Left colon (tissue), 2 donors: ENCODE measurements around the gene RMDN3. TPM values are rescaled to one million over a fixed set of nuclear protein-coding genes. Genes with fewer than 3 reads are reported as not detected.

Experiments
- ATAC-seq: fragments of 200-7000 bp; cut with Tn5 transposase; one replicate; pipeline ENCODE4 v1.9.1; 2020; ENCODE audit warnings: mild to moderate bottlenecking, moderate library complexity
- DNase-seq, 2 donors: peaks; one replicate each; pipeline ENCODE4 v3.0.0-alpha.2; 2020
- intact Hi-C, 2 donors: fragments of 100-400 bp; cut with DNase I in 1 of 2; cut with micrococcal nuclease in 1 of 2; formaldehyde crosslinking; loops; one replicate each; pipeline versions ENCODE4 v1.11.2 to v1.14.0; 2022; cut with DNase I, micrococcal nuclease
- total RNA-seq, 2 donors: library from RNA; stranded (reverse); fragmentation: NEBNext Ultra II Directional; extraction: Animal tissue kit (Norgen Biotek cat#: 25700); gene quantifications; one replicate each; pipeline ENCODE4 v1.2.1, GENCODE V29; 2021
- donor health status: DM: no; HTN: no; CAD: no.
- donor health status: DM: yes; HTN: yes; CAD: no.

Gene RMDN3
- total RNA-seq, 2 donors from 2014 or later: 32.4 to 40.2 TPM

DNA sequence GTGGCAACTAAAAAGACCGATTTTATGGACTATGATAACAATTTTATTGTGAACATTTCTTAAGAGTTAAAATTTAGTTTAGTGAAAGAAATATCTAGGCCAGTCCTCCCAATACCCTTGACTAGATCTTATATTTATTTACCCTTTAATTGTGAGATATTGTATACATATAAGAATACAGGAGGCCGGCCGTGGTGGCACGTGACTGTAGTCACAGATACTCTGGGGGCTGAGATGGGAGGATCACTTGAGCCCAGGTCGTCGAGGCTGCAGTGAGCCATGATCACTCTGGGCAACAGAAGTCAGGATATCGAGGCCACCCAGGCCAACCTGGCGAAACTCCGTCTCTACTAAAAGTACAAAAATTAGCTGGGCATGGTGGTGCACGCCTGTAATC lies 756 bp upstream of the RMDN3 start:
- ATAC-seq (no peak), DNase-seq (peak in 1 of 2 donors; percentile 27)
- intact Hi-C loops: no loop called here

DNA sequence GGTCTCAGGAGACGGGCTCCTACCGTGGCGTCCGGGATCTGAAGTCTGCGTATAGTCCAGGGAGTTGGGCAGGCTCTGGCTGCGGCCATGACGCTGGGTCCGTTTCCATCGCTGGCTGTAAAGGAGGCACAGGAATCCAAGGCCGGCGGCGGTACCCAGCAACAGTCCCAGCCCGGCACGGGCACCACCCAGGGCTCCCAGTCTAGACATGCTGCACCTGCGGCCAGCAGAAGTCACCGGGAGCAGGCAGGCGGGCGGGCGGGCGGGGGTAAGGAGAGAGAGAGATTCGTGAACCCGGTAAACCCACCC lies 526 bp downstream of the RMDN3 start:
- ATAC-seq (peak; percentile 61), DNase-seq (peak in 1 of 2 donors; percentile 59)
- intact Hi-C loops: no loop called here

DNA sequence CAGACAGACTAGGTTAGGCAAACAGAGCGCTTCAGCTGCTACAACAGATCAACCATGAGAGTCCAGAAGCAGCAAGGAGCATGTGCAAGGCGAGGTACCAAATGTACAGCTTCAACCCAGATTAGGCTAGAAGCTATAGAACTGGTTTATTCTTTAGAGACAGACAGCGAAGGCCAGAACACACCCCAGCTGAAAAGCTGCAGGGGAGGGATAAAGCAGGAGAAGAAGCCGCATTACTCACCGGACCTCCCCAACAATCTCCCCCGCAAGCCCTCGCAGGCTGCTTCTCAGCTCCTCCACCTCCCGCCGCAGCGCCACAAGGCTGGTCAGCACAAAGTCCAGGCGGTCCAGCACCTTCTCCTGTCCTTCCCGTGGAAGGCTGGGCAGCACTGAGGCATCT lies 3.3 kb downstream of the RMDN3 start:
- ATAC-seq (no peak), DNase-seq (no peak)
- intact Hi-C loops: no loop called here

DNA sequence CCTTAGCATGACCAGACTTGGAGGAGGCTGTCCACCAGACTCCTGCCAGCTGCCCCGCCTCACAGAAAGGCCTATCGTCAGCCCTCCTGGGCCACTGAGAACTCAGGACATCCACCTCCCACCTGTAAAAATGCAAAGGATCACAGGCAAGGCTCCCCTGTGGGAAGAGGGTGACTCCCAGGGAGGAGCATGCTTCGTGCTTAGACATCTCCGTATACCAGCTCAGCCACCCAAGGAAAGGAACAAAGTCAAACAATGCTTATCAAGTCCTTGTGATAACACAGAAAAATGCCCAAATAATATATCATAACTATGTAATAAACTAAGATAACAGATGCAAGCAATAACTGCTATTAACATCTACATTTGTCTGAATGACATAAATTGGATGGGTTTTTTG lies 4.2 kb downstream of the RMDN3 start:
- intact Hi-C loops: no loop called here

DNA sequence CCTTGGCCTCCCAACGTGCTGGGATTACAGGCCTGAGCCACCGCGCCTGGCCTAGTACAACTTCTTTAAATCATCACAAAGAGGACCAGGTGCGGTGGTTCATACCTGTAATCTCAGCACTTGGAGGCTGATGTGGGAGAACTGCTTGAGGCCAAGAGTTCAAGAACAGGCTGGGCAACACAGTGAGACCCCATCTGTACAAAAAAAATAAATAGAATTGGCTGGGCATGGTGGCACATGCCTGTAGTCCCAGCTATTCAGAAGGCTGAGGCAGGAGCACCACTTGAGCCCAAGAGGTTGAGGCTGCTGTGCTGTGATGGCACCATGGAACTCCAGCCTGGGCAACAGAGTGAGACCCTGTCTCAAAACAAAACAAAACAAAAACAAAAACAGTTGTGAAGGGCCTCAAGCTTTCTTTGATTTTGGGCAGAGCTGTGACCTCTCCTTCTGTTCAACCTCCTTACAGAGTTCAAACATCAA lies 5.9 kb downstream of the RMDN3 start:
- intact Hi-C loops: no loop called here
- no peak for ATAC-seq
- DNase-seq: no peak

More for the DNA sequence above, 4.2 kb downstream of the RMDN3 start:
- DNase-seq (no peak), ATAC-seq (no peak)

DNA sequence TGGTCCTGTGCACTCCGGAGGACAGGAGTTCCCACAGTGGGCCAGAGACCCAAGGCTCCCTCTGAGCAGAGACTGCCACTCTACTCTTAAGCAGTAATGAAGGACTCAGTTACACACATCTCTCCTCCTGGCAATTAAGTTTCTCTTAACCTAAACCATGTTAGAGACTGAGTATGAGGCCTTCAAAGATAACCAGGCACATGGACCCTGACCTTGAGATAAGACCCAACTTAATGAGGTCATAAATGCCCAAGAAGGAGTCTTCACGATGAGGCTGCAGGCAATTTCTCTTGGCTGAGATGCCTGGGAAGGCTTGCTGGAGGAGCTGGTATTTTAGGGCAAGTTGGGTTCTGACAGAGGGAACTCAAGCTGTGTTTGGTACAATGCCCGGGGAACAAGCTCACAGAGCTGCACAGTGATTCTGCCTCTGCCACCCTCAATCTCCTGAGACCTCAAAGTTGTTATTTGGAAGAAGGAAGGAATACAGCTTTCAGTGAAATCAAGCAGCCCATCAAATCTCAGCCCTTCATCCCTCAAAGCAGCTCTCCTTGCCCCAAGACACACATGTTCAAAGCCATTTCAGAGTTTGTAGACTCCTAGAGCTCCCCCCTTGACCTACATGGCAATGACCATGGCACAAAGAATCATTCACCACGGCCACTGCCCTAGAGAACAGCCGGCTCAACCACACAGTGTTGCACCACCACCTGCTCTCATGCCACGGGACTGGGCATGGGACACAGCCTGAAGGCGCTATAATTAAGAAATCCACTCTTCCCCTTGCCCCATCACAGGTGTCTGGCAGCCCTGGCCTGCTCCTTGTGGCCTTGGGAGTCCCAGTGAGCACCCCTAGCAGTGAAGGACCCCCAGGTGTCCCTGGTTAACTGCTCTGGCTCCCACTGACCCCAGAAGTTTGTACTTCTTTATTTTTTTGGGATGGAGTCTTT lies 7.1 kb downstream of the RMDN3 start:
- intact Hi-C loops: no loop called here
- ATAC-seq (peak; percentile 71), DNase-seq (no peak)

DNA sequence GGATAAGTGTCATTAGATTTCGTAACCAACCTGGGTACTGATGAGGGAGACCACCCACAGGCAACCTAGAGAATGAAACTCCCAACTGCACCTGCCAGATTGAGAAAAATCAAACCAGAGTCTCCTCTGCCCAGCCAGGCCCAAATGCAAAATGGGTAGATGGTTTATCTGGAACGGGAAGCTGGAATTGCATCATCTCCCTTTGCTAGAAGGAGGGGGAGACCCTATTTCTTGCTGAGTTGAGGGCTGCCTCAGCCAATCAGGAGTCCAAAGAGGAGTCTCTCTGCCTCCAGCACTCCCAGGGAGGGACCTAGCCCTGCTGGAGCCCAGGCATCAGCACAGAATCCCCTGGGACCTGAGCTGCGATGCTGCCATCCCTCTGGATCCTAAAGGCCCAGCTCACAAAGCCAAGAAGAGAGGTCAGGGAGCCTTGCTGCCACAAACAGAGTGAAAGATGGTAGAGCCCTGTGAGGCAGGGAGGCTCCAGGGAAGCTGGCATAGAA lies 8.1 kb downstream of the RMDN3 start:
- DNase-seq (no peak), ATAC-seq (no peak)
- intact Hi-C loops: no loop called here

DNA sequence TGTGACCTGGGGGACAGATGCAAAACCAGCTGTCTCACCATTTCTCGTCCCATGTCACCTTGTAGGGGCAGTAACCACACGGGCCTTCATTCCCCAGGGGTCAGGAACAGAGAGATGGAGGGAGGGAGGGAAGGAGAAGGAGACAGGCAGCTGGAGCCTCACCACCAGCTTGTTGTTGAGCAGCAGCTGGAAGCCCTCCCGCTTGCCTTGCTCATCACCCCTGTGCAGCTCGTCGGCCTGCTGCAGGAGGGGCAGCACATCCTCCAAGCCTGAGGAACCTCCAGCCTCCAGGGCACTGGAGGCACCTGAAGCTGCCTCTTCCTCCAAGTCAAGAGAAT lies 10.3 kb downstream of the RMDN3 start:
- intact Hi-C loops: no loop called here
- no peak for DNase-seq
- no peak for ATAC-seq

DNA sequence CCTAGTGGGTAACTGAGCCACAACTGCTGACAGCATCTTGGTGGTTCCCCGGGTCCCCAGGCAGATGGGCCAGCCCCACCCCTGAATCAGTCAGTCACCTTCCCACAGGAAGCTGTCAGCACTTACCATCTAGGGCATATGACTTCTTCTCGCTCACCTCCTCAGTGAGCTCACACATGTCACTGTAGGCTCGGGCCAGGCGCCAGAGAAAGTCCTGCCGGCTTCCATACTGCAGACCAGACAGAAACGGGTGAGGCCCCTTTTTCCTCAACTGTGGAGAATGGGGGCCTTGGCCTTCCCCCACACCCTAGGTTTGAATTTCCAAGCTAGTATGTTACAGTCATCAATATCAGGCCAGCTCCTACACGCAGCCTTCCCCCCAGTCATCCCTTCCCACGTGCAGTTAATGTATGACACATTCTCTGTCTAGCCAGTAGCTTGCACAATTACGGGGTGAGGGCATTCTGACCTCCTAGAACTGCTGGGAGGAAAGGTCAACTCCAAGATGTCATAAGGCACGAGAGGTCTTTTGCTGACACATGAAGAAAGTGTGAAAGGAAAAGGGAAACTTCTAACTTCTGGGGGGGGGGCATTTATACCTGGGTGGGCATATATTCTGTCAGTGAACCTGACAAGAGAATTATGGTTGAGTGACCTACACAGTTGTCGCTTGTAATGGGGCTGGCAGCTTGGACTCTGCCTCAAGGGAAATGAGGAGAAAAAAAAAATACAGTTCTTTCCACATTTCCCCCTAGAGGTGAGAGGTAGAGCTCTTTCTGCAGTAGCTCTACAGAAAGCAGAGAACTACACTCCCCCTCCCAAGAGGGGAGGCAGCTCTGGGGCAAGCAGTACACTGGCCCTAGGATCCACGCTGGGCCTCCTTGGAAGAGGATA lies 10.9 kb downstream of the RMDN3 start:
- intact Hi-C loops: no loop called here
- DNase-seq: no peak
- ATAC-seq: no peak

DNA sequence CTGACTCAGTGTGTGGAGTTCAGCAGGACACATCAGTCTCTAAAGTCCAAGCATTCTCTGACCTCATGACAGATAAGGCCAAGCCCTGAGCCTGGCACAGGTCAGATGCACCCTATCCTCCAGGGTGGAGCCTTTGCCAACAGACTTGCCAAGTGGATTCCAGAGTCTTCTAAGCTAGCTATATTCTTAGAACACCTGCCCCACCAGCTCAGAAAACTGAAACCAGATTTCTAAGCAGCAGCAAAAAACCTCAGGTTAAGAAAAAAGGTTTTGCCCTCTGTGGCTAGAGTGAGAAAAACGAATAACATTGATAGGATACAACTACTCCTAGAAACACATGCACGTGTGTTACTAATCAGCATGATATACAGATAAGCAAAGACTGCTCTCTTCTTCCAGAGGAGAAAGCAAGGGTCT lies 11.6 kb downstream of the RMDN3 start:
- intact Hi-C loops: no loop called here
- DNase-seq: no peak
- no peak for ATAC-seq

DNA sequence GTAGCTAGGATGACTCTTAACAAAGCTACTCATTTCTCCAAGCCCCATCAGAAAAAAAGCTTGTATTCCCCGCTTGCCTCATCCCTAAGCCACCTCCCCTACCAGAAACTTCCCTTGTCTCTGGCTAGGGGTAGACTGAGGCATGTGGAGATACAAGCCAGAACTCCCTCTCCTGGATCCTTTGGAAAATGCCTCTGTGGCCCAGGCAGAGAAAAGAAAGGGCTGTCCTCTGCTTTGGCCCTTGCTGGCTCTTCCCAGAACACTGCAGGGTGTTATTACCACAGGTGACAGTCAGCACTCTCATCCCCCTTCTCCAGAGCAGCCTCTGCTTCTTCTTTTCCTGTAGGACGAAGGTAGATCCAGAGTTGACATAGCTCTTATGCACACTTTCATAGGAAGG lies 15.2 kb downstream of the RMDN3 start:
- DNase-seq (no peak), ATAC-seq (no peak)

DNA sequence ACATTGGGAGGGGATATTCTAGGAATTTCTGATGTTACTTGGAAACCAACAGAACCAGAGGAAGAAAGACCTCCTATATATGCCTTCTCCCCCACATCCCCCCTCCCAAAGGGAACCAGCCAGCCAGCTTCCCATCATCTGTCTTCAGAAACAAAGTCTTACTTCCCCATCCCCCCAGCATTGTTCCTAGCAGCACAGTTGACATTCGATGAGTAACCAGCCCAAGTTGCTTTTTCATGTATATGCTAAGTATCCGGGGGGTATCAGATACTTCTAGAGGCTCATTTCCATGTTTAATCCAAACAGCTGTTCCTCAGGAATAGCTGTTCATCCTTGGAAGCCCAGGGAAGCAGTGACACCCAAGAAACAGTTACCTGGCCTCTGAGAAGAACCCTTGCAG lies 16.0 kb downstream of the RMDN3 start:
- no peak for DNase-seq
- no peak for ATAC-seq
- intact Hi-C loops: no loop called here

More for the DNA sequence above, 15.2 kb downstream of the RMDN3 start:
- intact Hi-C loops: no loop called here

DNA sequence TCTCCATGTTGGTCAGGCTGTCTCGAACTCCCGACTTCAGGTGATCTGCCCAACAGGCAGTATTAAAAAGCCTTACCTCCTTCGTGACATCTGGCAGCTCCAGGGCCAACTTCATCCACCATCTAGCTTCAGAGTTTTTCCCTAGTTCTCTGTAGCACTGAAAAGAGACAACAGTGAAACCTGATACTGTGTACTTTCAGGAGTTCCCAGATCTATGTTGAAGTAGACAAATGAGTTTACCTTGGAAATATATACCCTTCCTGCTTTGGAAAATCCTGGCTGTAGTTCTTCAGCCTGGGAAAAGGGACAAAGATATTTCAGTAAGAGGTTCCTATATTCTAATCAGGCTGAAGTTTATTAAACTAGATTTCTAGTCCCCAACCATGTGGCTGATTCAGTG lies 18.0 kb downstream of the RMDN3 start:
- intact Hi-C loops: no loop called here
- ATAC-seq (no peak), DNase-seq (no peak)

DNA sequence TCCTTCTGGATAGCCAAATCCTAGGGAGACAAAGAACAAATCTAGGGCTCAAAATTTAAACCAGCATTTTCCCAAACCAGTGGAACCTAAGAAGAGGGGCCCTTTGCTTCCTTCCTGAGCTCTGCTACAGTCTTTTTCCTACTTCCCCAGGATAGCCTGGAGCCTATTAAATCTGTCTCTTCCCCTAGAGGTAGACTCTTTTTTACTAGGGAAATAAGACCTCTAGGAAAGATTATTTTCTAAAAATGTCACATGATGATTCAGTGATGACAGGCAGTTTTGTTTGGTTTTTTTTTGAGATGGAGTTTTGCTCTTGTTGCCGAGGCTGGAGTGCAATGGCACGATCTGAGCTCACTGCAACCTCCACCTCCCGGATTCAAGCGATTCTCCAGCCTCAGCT lies 18.5 kb downstream of the RMDN3 start:
- DNase-seq (no peak), ATAC-seq (no peak)
- intact Hi-C loops: no loop called here

DNA sequence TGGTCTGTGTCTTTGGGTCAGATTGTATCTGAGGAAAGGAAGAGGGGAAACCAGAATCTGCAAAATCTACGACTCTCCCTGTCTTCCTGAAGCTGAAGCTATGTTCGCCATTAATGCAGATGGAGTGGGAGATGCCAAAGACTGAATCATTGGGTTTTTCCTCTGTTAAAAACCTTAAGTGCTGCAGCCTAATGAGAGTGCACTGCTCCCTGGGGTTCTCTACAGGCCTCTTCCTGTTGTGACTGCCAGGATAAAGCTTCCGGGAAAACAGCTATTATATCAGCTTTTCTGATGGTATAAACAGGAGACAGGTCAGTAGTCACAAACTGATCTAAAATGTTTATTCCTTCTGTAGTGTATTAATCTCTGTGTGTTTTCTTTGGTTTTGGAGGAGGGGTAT lies 24.0 kb downstream of the RMDN3 start:
- intact Hi-C loops: no loop called here

DNA sequence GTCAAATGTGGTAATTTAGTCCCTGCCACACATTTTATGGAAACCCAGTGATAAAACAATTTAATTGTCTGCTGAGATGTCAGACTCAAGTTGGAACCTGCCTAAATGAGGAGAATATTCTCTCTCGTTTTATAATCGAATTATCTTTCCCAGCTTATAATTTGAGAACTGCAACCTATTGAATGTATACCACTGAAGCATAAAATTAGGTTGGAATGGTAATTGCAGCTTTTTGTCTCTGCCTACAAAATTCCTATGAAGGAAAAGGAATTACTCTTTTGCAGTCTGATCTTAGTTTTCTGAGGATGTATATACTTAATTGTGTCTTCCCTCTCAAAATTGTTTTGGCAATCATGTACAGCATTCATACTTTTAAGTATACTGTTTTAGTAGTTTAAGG lies 31.1 kb downstream of the RMDN3 start:
- DNase-seq (no peak), ATAC-seq (no peak)
- intact Hi-C loops: no loop called here

More for the DNA sequence above, 24.0 kb downstream of the RMDN3 start:
- ATAC-seq (no peak), DNase-seq (no peak)

DNA sequence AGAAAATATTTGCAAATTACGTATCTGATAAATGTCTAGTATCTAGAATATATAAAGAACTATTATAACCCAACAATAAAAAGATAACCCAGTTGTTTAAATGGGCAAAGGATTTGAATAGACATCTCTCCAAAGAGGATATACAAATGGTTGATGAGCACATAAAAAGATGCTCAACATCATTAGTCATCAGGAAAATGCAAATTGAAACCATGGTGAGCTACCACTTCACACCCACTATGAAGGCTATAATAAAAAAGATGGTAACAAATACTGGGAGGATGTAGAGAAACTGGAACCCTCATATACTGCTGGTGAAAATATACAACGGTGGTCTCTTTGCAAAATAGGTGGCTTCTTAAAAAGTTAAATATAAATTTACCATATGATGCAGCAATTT lies 32.1 kb downstream of the RMDN3 start:
- DNase-seq (no peak), ATAC-seq (no peak)
- intact Hi-C loops: no loop called here

DNA sequence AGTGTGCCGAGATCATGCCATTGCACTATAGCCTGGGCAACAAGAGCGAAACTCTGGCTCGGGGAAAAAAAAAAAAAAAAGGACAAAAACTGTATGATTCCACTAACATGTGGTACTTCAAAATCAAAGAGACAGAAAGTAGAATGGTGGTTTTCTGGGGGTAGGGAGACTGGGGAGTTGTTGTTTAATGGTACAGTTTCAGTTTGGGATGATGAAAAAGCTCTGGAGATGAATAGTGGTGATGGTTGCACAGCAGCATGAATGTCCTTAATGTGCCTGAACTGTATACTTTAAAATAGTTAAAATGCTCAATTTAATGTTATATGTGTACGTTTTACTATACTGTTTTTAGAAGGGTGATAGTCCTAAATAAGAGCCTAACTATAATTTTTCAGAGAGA lies 32.7 kb downstream of the RMDN3 start:
- no peak for ATAC-seq

DNA sequence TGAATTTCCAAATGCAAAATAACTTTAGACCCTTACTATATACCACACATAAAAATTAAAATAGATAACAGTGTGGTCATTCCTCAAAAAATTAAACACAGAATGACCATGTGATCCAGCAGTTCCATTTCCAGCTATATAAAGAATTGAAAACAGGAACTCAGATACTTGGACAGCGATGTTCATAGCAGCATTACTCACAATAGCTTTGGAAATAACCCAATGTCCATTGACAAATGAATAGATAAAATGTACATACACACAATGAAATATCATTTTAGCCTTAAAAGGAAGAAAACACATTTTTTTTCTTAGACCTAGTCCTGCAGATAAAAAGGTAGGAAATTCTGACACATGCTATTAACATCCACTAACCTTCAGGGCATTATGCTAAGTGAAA lies 33.4 kb downstream of the RMDN3 start:
- no peak for DNase-seq
- intact Hi-C loops: no loop called here
- ATAC-seq: no peak

More for the DNA sequence above, 32.7 kb downstream of the RMDN3 start:
- DNase-seq: no peak
- intact Hi-C loops: no loop called here

DNA sequence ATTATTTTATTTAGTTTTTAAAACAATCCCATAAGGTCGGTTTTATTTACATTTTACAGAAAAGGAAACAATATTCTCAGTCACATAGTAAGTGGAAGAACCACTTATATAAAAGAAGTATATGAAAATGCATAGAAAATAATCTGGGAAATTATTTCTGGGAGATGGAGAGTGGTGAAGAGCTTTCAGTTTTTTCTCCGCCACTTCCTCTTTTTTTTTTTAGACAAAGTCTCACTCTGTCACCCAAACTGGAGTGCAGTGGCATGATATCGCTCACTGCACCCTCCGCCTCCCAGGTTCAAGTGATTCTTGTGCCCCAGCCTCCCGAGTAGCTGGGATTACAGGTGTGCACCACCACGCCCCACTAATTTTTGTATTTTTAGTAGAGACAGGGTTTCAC lies 38.9 kb downstream of the RMDN3 start:
- intact Hi-C loops: no loop called here
- no peak for ATAC-seq
- DNase-seq: no peak
